GM23338 (cell line): ENCODE results near the gene EHMT2. TPM values are rescaled to one million over a fixed set of nuclear protein-coding genes. Genes with fewer than 3 reads are reported as not detected.

Source experiments
- ATAC-seq: fragments of 200-7000 bp; cut with Tn5 transposase; 3 replicates; pipeline ENCODE4 v1.9.1; 2020
- DNase-seq: peaks from one replicate; pipeline ENCODE4 v3.0.0-alpha.2; 2015; ENCODE audit warnings: low spot score
- H2AFZ ChIP-seq: fragments of 200-600 bp; sonication (generic); 2 replicates; pipeline ENCODE4 v1.8.0; 2016; ENCODE audit warnings: antibody characterized with exemption, mild to moderate bottlenecking, moderate library complexity
- H3F3A ChIP-seq: fragments of 200-600 bp; sonication (generic); replicated peaks from 2 replicates; pipeline ENCODE4 v1.8.0; 2017; ENCODE audit warnings: antibody characterized with exemption, mixed run types, low read depth
- H3K27ac ChIP-seq: fragments of 200-600 bp; sonication (generic); 2 replicates; pipeline ENCODE4 v1.6.1; 2016; ENCODE audit warnings: low read depth
- H3K27me3 ChIP-seq: fragments of 200-600 bp; sonication (generic); 2 replicates; pipeline ENCODE4 v1.8.0; 2016; ENCODE audit warnings: mild to moderate bottlenecking, mixed run types, moderate library complexity; ENCODE audit not compliant: insufficient read depth
- H3K36me3 ChIP-seq: fragments of 200-600 bp; sonication (generic); 2 replicates; pipeline ENCODE4 v1.8.0; 2016; ENCODE audit warnings: mild to moderate bottlenecking; ENCODE audit not compliant: insufficient read depth
- H3K4me1 ChIP-seq: fragments of 200-600 bp; sonication (generic); 2 replicates; pipeline ENCODE4 v1.8.0; 2016; ENCODE audit warnings: mild to moderate bottlenecking, moderate library complexity; ENCODE audit not compliant: insufficient read depth
- H3K4me2 ChIP-seq: fragments of 200-600 bp; sonication (generic); 2 replicates; pipeline ENCODE4 v1.7.1; 2017; ENCODE audit warnings: mixed run types
- H3K4me3 ChIP-seq: fragments of 200-600 bp; sonication (generic); 2 replicates; pipeline ENCODE4 v1.6.1; 2016; ENCODE audit warnings: mixed run types
- H3K79me2 ChIP-seq: fragments of 200-600 bp; sonication (generic); replicated peaks from 2 replicates; pipeline ENCODE4 v1.8.0; 2017; ENCODE audit warnings: mild to moderate bottlenecking; ENCODE audit not compliant: insufficient read depth
- H3K9me2 ChIP-seq: fragments of 200-600 bp; sonication (generic); 2 replicates; pipeline ENCODE4 v1.8.0; 2017; ENCODE audit not compliant: insufficient read depth
- H4K20me1 ChIP-seq: fragments of 200-600 bp; sonication (generic); replicated peaks from 2 replicates; pipeline ENCODE4 v1.8.0; 2017; ENCODE audit warnings: mild to moderate bottlenecking; ENCODE audit not compliant: insufficient read depth
- H3K27ac Mint-ChIP-seq: 2 replicates; pipeline ENCODE4 v1.8.0; 2020; ENCODE audit warnings: inconsistent platforms, mild to moderate bottlenecking, moderate library complexity, mixed read lengths
- H3K27me3 Mint-ChIP-seq: 3 replicates; pipeline ENCODE4 v1.8.0; 2022; ENCODE audit warnings: low read depth, mild to moderate bottlenecking, moderate library complexity, mixed read lengths, inconsistent platforms; ENCODE audit not compliant: insufficient read depth, poor library complexity
- H3K36me3 Mint-ChIP-seq: 3 replicates; pipeline ENCODE4 v1.8.0; 2021; ENCODE audit warnings: low read depth, mild to moderate bottlenecking, inconsistent platforms, moderate library complexity, mixed read lengths
- H3K4me1 Mint-ChIP-seq: 3 replicates; pipeline ENCODE4 v1.8.0; 2020; ENCODE audit warnings: mild to moderate bottlenecking, inconsistent platforms, mixed read lengths
- H3K4me3 Mint-ChIP-seq: 3 replicates; pipeline ENCODE4 v1.8.0; 2021; ENCODE audit warnings: moderate library complexity, mild to moderate bottlenecking, inconsistent platforms, mixed read lengths
- H3K9me3 Mint-ChIP-seq: 3 replicates; pipeline ENCODE4 v1.8.0; 2020; ENCODE audit warnings: moderate library complexity, mild to moderate bottlenecking, inconsistent platforms, mixed read lengths
- CREB1 ChIP-seq: fragments of 250-450 bp; sonication (Bioruptor Pico); IDR thresholded peaks from 2 replicates; pipeline ENCODE4 v1.5.0; 2020; ENCODE audit warnings: low read depth, mild to moderate bottlenecking, moderate library complexity
- CTCF ChIP-seq, 2 experiments: fragments of 200-600 bp in 1 of 2; sonication (generic) in 1 of 2; conservative IDR thresholded peaks; 2 replicates each; pipeline versions ENCODE4 v1.5.1 to v1.6.1; 2016 to 2017; ENCODE audit warnings: antibody characterized with exemption in 2 of 2, low read depth in 2 of 2, mild to moderate bottlenecking in 2 of 2, moderate library complexity in 1 of 2
- ETS1 ChIP-seq: IDR thresholded peaks from 2 replicates; pipeline ENCODE4 v1.6.1; 2016; ENCODE audit warnings: antibody characterized with exemption
- EZH2 ChIP-seq: fragments of 200-600 bp; sonication (generic); IDR thresholded peaks from one replicate; pipeline ENCODE4 v1.8.0; 2017; ENCODE audit warnings: antibody characterized with exemption, mild to moderate bottlenecking, low read depth; ENCODE audit not compliant: unreplicated experiment
- NANOG ChIP-seq: IDR thresholded peaks from 2 replicates; pipeline ENCODE4 v1.6.1; 2016; ENCODE audit warnings: antibody characterized with exemption, borderline replicate concordance
- STAT1 ChIP-seq: IDR thresholded peaks from one replicate; pipeline ENCODE4 v1.6.1; 2016; ENCODE audit warnings: antibody characterized with exemption; ENCODE audit not compliant: unreplicated experiment
- ZNF114 ChIP-seq: fragments of 250-450 bp; sonication (Bioruptor Pico); IDR thresholded peaks from 2 replicates; pipeline ENCODE4 v1.5.0; 2020; ENCODE audit warnings: mild to moderate bottlenecking, moderate library complexity
- ZNF331 ChIP-seq: fragments of 250-450 bp; sonication (Bioruptor Pico); IDR thresholded peaks from 2 replicates; pipeline ENCODE4 v1.5.0; 2020; ENCODE audit warnings: low read depth, mild to moderate bottlenecking, moderate library complexity
- ZNF462 ChIP-seq: fragments of 250-450 bp; sonication (Bioruptor Pico); IDR thresholded peaks from 2 replicates; pipeline ENCODE4 v1.5.0; 2020; ENCODE audit warnings: mild to moderate bottlenecking, moderate library complexity
- polyA plus RNA-seq: library from polyadenylated mRNA; unstranded; fragments of >200 nt; fragmentation: Nextera tagmentation; extraction: Ambion mirVana; gene quantifications from 2 replicates; pipeline ENCODE4 v1.2.1, GENCODE V29; 2016
- total RNA-seq: library from RNA; depleted of rRNA; stranded (reverse); fragments of >200 nt; shearing (Covaris generic); gene quantifications from 2 replicates; pipeline ENCODE4 v1.2.3, GENCODE V29; 2014

Gene EHMT2
- total and polyA plus RNA-seq, 2 experiments from 2014 or later = 113 to 193 TPM

GRCh38 chr6:31888276-31889258, 8.9 kb downstream of the EHMT2 start:
- H3K4me3 Mint-ChIP-seq = no peak overlapping the region
- H3F3A ChIP-seq = peaks cover 10% of the 10 kb centered on the region; the same call in 1 of the 2 replicates
- no peak overlapping the region for H3K27ac Mint-ChIP-seq
- peaks cover 39% of the 10 kb centered on the region for H3K36me3 ChIP-seq
- peak; percentile 86 for DNase-seq
- no peaks in the 10 kb centered on the region; the same call in 2 of the 3 replicates for H3K4me1 Mint-ChIP-seq
- no peaks in the 10 kb centered on the region for H3K4me1 ChIP-seq
- H3K27me3 ChIP-seq = no peaks in the 10 kb centered on the region
- no peaks in the 10 kb centered on the region for H3K9me2 ChIP-seq
- H3K27ac ChIP-seq = no peak overlapping the region
- H3K4me2 ChIP-seq = no peak overlapping the region
- peak; percentile 94 for ATAC-seq
- TF ChIP-seq ZNF331 (CRISPR knock-in tag) (no peak), CTCF (conservative IDR thresholded peaks at IDR 0.05; ENCODE audit: low read depth in 2 of 2) (peak; percentile 77 to 84), STAT1 (no peak), ZNF114 (CRISPR knock-in tag) (no peak)
- H3K9me3 Mint-ChIP-seq = no peaks in the 10 kb centered on the region; the same call in 2 of the 3 replicates
- no peaks in the 10 kb centered on the region for H3K79me2 ChIP-seq
- H3K27me3 Mint-ChIP-seq = peaks cover 3% of the 10 kb centered on the region
- peaks cover 93% of the 10 kb centered on the region for H3K36me3 Mint-ChIP-seq
- no peak overlapping the region for H3K4me3 ChIP-seq
- no peak overlapping the region for H2AFZ ChIP-seq
- H4K20me1 ChIP-seq = peaks cover 30% of the 10 kb centered on the region

- H4K20me1 ChIP-seq = peaks cover 19% of the 10 kb centered on the region
- Mint-ChIP-seq H3K27me3 (peaks cover 3% of the 10 kb centered on the region), H3K27ac (no peak overlapping the region), H3K9me3 (no peaks in the 10 kb centered on the region; the same call in 2 of the 3 replicates), H3K4me1 (no peaks in the 10 kb centered on the region; the same call in 2 of the 3 replicates), H3K4me3 (no peak overlapping the region), H3K36me3 (peaks cover 93% of the 10 kb centered on the region)
- ATAC-seq (no peak), DNase-seq (no peak)
- no peak overlapping the region for H3K4me2 ChIP-seq
- H2AFZ ChIP-seq = no peak overlapping the region
- no peaks in the 10 kb centered on the region for H3K4me1 ChIP-seq
- no peak overlapping the region for H3K27ac ChIP-seq
- H3F3A ChIP-seq = peaks cover 10% of the 10 kb centered on the region; the same call in 1 of the 2 replicates
- H3K79me2 ChIP-seq = no peaks in the 10 kb centered on the region
- H3K4me3 ChIP-seq = no peak overlapping the region
- no peaks in the 10 kb centered on the region for H3K27me3 ChIP-seq
- peaks cover 48% of the 10 kb centered on the region for H3K36me3 ChIP-seq
- H3K9me2 ChIP-seq = no peaks in the 10 kb centered on the region
- TF ChIP-seq ZNF114 (CRISPR knock-in tag) = no peak
- TF ChIP-seq CREB1 (CRISPR knock-in tag) = no peak
- no peak for TF ChIP-seq ZNF462 (CRISPR knock-in tag)
- no peak for TF ChIP-seq ETS1
- no peak for TF ChIP-seq NANOG
- TF ChIP-seq ZNF331 (CRISPR knock-in tag) = no peak
- no peak for TF ChIP-seq EZH2
- TF ChIP-seq STAT1 = no peak
Observed at GRCh38 chr6:31887173-31888007, 10.1 kb downstream of the EHMT2 start.
